ENCODE measurements around the gene OR8J3. TPM values are rescaled to one million over a fixed set of nuclear protein-coding genes. Genes with fewer than 3 reads are reported as not detected.
"Not testable (repeated sequence)": the region's sequence is repeated elsewhere in the genome, so short reads cannot be mapped to it uniquely, and the experiment has no call there.

The OR8J3 gene
- total RNA-seq, result not detected

GRCh38 chr11:56140151-56140661 lies at the start of gene OR8J3:
Gene OR8J3 (minus strand): TSS chr11:56140201. CDS start chr11:56137718, 2,483 bp downstream.
- no peak for DNase-seq (ENCODE audit: low spot score)

- no peak for DNase-seq (ENCODE audit: low spot score)
These were observed 48.6 kb upstream of the OR8J3 start for GRCh38 chr11:56188602-56189001.

- DNase-seq (ENCODE audit: low spot score), result no peak
These were observed 43.5 kb upstream of the OR8J3 start for GRCh38 chr11:56183459-56183858.

- no peak for DNase-seq (ENCODE audit: low spot score)
These were observed 36.3 kb upstream of the OR8J3 start, which contains the start of gene OR5J2 for GRCh38 chr11:56176318-56176717. Gene OR5J2 (plus strand): TSS chr11:56176618. CDS start chr11:56176618, 0 bp downstream.

GRCh38 chr11:56172256-56172830 lies 32.3 kb upstream of the OR8J3 start:
- DNase-seq (ENCODE audit: low spot score), result no peak

- no peak for DNase-seq (ENCODE audit: low spot score)
These were observed 23.8 kb upstream of the OR8J3 start for GRCh38 chr11:56163804-56164203.

GRCh38 chr11:56160217-56160616 lies 20.2 kb upstream of the OR8J3 start, which contains the start of gene OR8K5:
Gene OR8K5 (minus strand): TSS chr11:56160317. CDS start chr11:56160317, 0 bp downstream.
- DNase-seq (ENCODE audit: low spot score), result no peak

- DNase-seq (ENCODE audit: low spot score), result no peak
These were observed 12.3 kb upstream of the OR8J3 start for GRCh38 chr11:56152333-56152732.

GRCh38 chr11:56151376-56151775 lies 11.4 kb upstream of the OR8J3 start:
- DNase-seq (ENCODE audit: low spot score), result no peak

- not testable (repeated sequence) for DNase-seq (ENCODE audit: low spot score)
These were observed 3.7 kb upstream of the OR8J3 start for GRCh38 chr11:56143681-56144080.

GRCh38 chr11:56122073-56122472 lies 17.9 kb downstream of the OR8J3 start, which contains the start of gene OR8H3:
Gene OR8H3 (plus strand): TSS chr11:56122373. CDS start chr11:56122373, 0 bp downstream.
- no peak for DNase-seq (ENCODE audit: low spot score)

- no peak for DNase-seq (ENCODE audit: low spot score)
These were observed 36.7 kb downstream of the OR8J3 start, which contains the start of gene OR8H2 for GRCh38 chr11:56103210-56103737. Gene OR8H2 (plus strand): TSS chr11:56103687. CDS start chr11:56105043, 1,356 bp downstream.

GRCh38 chr11:56093008-56093407 lies 47.0 kb downstream of the OR8J3 start, which contains the start of gene OR8I2:
Gene OR8I2 (plus strand): TSS chr11:56093308. CDS start chr11:56093308, 0 bp downstream.
- DNase-seq (ENCODE audit: low spot score), result no peak

GRCh38 chr11:56089697-56090096 lies 50.3 kb downstream of the OR8J3 start:
- no peak for DNase-seq (ENCODE audit: low spot score)

Other genes with a start within 250 kb of the OR8J3 start
- gene OR5W2, start 225.6 kb downstream of the OR8J3 start, total RNA-seq, result not detected
- gene OR5I1, start 203.8 kb downstream of the OR8J3 start, total RNA-seq, result not detected
- gene OR10AG1, start 170.3 kb downstream of the OR8J3 start, total RNA-seq, result not detected
- not detected for gene OR5F1, start 145.6 kb downstream of the OR8J3 start, total RNA-seq
- gene OR5AS1, start 112.5 kb downstream of the OR8J3 start, total RNA-seq, result not detected
- gene OR8I2, start 46.9 kb downstream of the OR8J3 start, total RNA-seq, result not detected
- not detected for gene OR8H2, start 36.5 kb downstream of the OR8J3 start, total RNA-seq
- not detected for gene OR8H3, start 17.8 kb downstream of the OR8J3 start, total RNA-seq
- gene OR8K5, start 20.1 kb upstream of the OR8J3 start, total RNA-seq, result not detected
- gene OR5J2, start 36.4 kb upstream of the OR8J3 start, total RNA-seq, result not detected
- not detected for gene OR5T2, start 94.1 kb upstream of the OR8J3 start, total RNA-seq
- not detected for gene OR5T3, start 112.1 kb upstream of the OR8J3 start, total RNA-seq
- not detected for gene OR5T1, start 134.0 kb upstream of the OR8J3 start, total RNA-seq
- not detected for gene OR8H1, start 152.1 kb upstream of the OR8J3 start, total RNA-seq
- gene OR8K3, start 174.9 kb upstream of the OR8J3 start, total RNA-seq, result not detected
- gene OR8K1, start 205.8 kb upstream of the OR8J3 start, total RNA-seq, result not detected
- not detected for gene OR8J1, start 214.1 kb upstream of the OR8J3 start, total RNA-seq
- not detected for gene OR8U1, start 235.4 kb upstream of the OR8J3 start, total RNA-seq